GM23338 (cell line): ENCODE data around the gene NPIPA5. TPM values are rescaled to one million over a fixed set of nuclear protein-coding genes. Genes with fewer than 3 reads are reported as not detected.

Experiments
- ATAC-seq: fragments of 200-7000 bp; cut with Tn5 transposase; 3 replicates; pipeline ENCODE4 v1.9.1; 2020
- DNase-seq: peaks from one replicate; pipeline ENCODE4 v3.0.0-alpha.2; 2015; ENCODE audit warnings: low spot score
- H2AFZ ChIP-seq: fragments of 200-600 bp; sonication (generic); 2 replicates; pipeline ENCODE4 v1.8.0; 2016; ENCODE audit warnings: antibody characterized with exemption, mild to moderate bottlenecking, moderate library complexity
- H3F3A ChIP-seq: fragments of 200-600 bp; sonication (generic); replicated peaks from 2 replicates; pipeline ENCODE4 v1.8.0; 2017; ENCODE audit warnings: antibody characterized with exemption, mixed run types, low read depth
- H3K27ac ChIP-seq: fragments of 200-600 bp; sonication (generic); 2 replicates; pipeline ENCODE4 v1.6.1; 2016; ENCODE audit warnings: low read depth
- H3K27me3 ChIP-seq: fragments of 200-600 bp; sonication (generic); 2 replicates; pipeline ENCODE4 v1.8.0; 2016; ENCODE audit warnings: mild to moderate bottlenecking, mixed run types, moderate library complexity; ENCODE audit not compliant: insufficient read depth
- H3K36me3 ChIP-seq: fragments of 200-600 bp; sonication (generic); 2 replicates; pipeline ENCODE4 v1.8.0; 2016; ENCODE audit warnings: mild to moderate bottlenecking; ENCODE audit not compliant: insufficient read depth
- H3K4me1 ChIP-seq: fragments of 200-600 bp; sonication (generic); 2 replicates; pipeline ENCODE4 v1.8.0; 2016; ENCODE audit warnings: mild to moderate bottlenecking, moderate library complexity; ENCODE audit not compliant: insufficient read depth
- H3K4me2 ChIP-seq: fragments of 200-600 bp; sonication (generic); 2 replicates; pipeline ENCODE4 v1.7.1; 2017; ENCODE audit warnings: mixed run types
- H3K4me3 ChIP-seq: fragments of 200-600 bp; sonication (generic); 2 replicates; pipeline ENCODE4 v1.6.1; 2016; ENCODE audit warnings: mixed run types
- H3K79me2 ChIP-seq: fragments of 200-600 bp; sonication (generic); replicated peaks from 2 replicates; pipeline ENCODE4 v1.8.0; 2017; ENCODE audit warnings: mild to moderate bottlenecking; ENCODE audit not compliant: insufficient read depth
- H3K9me2 ChIP-seq: fragments of 200-600 bp; sonication (generic); 2 replicates; pipeline ENCODE4 v1.8.0; 2017; ENCODE audit not compliant: insufficient read depth
- H4K20me1 ChIP-seq: fragments of 200-600 bp; sonication (generic); replicated peaks from 2 replicates; pipeline ENCODE4 v1.8.0; 2017; ENCODE audit warnings: mild to moderate bottlenecking; ENCODE audit not compliant: insufficient read depth
- H3K27ac Mint-ChIP-seq: 2 replicates; pipeline ENCODE4 v1.8.0; 2020; ENCODE audit warnings: inconsistent platforms, mild to moderate bottlenecking, moderate library complexity, mixed read lengths
- H3K27me3 Mint-ChIP-seq: 3 replicates; pipeline ENCODE4 v1.8.0; 2022; ENCODE audit warnings: low read depth, mild to moderate bottlenecking, moderate library complexity, mixed read lengths, inconsistent platforms; ENCODE audit not compliant: insufficient read depth, poor library complexity
- H3K36me3 Mint-ChIP-seq: 3 replicates; pipeline ENCODE4 v1.8.0; 2021; ENCODE audit warnings: low read depth, mild to moderate bottlenecking, inconsistent platforms, moderate library complexity, mixed read lengths
- H3K4me1 Mint-ChIP-seq: 3 replicates; pipeline ENCODE4 v1.8.0; 2020; ENCODE audit warnings: mild to moderate bottlenecking, inconsistent platforms, mixed read lengths
- H3K4me3 Mint-ChIP-seq: 3 replicates; pipeline ENCODE4 v1.8.0; 2021; ENCODE audit warnings: moderate library complexity, mild to moderate bottlenecking, inconsistent platforms, mixed read lengths
- H3K9me3 Mint-ChIP-seq: 3 replicates; pipeline ENCODE4 v1.8.0; 2020; ENCODE audit warnings: moderate library complexity, mild to moderate bottlenecking, inconsistent platforms, mixed read lengths
- CREB1 ChIP-seq: fragments of 250-450 bp; sonication (Bioruptor Pico); IDR thresholded peaks from 2 replicates; pipeline ENCODE4 v1.5.0; 2020; ENCODE audit warnings: low read depth, mild to moderate bottlenecking, moderate library complexity
- EZH2 ChIP-seq: fragments of 200-600 bp; sonication (generic); IDR thresholded peaks from one replicate; pipeline ENCODE4 v1.8.0; 2017; ENCODE audit warnings: antibody characterized with exemption, mild to moderate bottlenecking, low read depth; ENCODE audit not compliant: unreplicated experiment
- EZH2phosphoT487 ChIP-seq: fragments of 200-600 bp; sonication (generic); IDR thresholded peaks from one replicate; pipeline ENCODE4 v1.8.1; 2018; ENCODE audit warnings: antibody characterized with exemption; ENCODE audit not compliant: unreplicated experiment
- JUNB ChIP-seq: IDR thresholded peaks from one replicate; pipeline ENCODE4 v1.6.1; 2016; ENCODE audit warnings: antibody characterized with exemption; ENCODE audit not compliant: unreplicated experiment
- NANOG ChIP-seq: IDR thresholded peaks from 2 replicates; pipeline ENCODE4 v1.6.1; 2016; ENCODE audit warnings: antibody characterized with exemption, borderline replicate concordance
- POLR2AphosphoS5 ChIP-seq: IDR thresholded peaks from 2 replicates; pipeline ENCODE4 v1.6.1; 2016; ENCODE audit warnings: antibody characterized with exemption, low read depth
- STAT1 ChIP-seq: IDR thresholded peaks from one replicate; pipeline ENCODE4 v1.6.1; 2016; ENCODE audit warnings: antibody characterized with exemption; ENCODE audit not compliant: unreplicated experiment
- ZNF114 ChIP-seq: fragments of 250-450 bp; sonication (Bioruptor Pico); IDR thresholded peaks from 2 replicates; pipeline ENCODE4 v1.5.0; 2020; ENCODE audit warnings: mild to moderate bottlenecking, moderate library complexity
- ZNF331 ChIP-seq: fragments of 250-450 bp; sonication (Bioruptor Pico); IDR thresholded peaks from 2 replicates; pipeline ENCODE4 v1.5.0; 2020; ENCODE audit warnings: low read depth, mild to moderate bottlenecking, moderate library complexity
- polyA plus RNA-seq: library from polyadenylated mRNA; unstranded; fragments of >200 nt; fragmentation: Nextera tagmentation; extraction: Ambion mirVana; gene quantifications from 2 replicates; pipeline ENCODE4 v1.2.1, GENCODE V29; 2016
- total RNA-seq: library from RNA; depleted of rRNA; stranded (reverse); fragments of >200 nt; shearing (Covaris generic); gene quantifications from 2 replicates; pipeline ENCODE4 v1.2.3, GENCODE V29; 2014
- TF ChIP-seq, protein P1 (sequence below), 2 experiments: fragments of 200-600 bp in 1 of 2; sonication (generic) in 1 of 2; conservative IDR thresholded peaks; 2 replicates each; pipeline versions ENCODE4 v1.5.1 to v1.6.1; 2016 to 2017; ENCODE audit warnings: antibody characterized with exemption in 2 of 2, low read depth in 2 of 2, mild to moderate bottlenecking in 2 of 2, moderate library complexity in 1 of 2
- TF ChIP-seq, protein P2 (sequence below): fragments of 250-450 bp; sonication (Bioruptor Pico); IDR thresholded peaks from 2 replicates; pipeline ENCODE4 v1.5.0; 2020; ENCODE audit warnings: mild to moderate bottlenecking, moderate library complexity
- TF ChIP-seq, protein P3 (sequence below): IDR thresholded peaks from one replicate; pipeline ENCODE4 v1.6.1; 2018; ENCODE audit warnings: antibody characterized with exemption; ENCODE audit not compliant: unreplicated experiment
- TF ChIP-seq, protein P4 (sequence below): IDR thresholded peaks from 2 replicates; pipeline ENCODE4 v1.6.1; 2016; ENCODE audit warnings: antibody characterized with exemption

NPIPA5 gene
- total and polyA plus RNA-seq, 2 experiments from 2014 or later: 0.56 to 2.7 TPM

DNA sequence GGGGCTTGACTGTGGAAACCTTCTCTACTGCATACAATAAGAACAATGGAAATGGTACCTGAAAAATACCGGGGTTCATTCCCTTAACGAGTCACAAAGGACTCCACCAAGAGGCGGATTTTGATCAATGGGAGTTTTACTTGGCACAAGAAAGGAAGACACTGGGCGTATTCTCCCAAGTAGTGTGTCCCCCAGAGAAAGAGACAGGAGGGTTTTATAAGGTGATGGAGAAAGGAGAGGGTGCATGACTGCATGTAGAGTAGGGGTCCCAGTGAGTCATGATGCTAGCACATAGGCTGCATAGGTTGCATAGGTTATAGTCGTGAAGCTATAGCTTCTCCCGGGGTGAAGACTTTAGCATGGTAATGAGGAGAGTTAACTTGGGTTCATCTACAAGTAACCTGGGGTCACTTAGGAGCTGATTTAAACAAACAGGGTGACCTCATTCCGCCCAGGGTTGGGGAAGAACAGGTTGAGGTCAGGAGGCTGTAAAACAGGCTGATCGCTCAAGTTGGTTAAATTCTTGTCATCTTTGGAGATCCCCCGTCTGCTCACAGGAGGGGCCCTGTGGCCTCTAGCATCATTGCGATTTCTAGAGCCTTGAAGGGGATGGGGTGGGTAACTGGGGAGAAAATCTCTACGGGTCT is 19.0 kb upstream of the NPIPA5 start:
- Histone ChIP-seq H3K4me1 (peaks cover 5% of the 10 kb centered on the region), H2AFZ (no peak overlapping the region), H3K9me2 (no peaks in the 10 kb centered on the region), H3K27me3 (0 out of 2 replicates have a peak, but pooled peaks cover 2% of the 10 kb centered on the region), H3F3A (no peaks in the 10 kb centered on the region; the same call in 1 of the 2 replicates), H3K4me2 (no peak overlapping the region; the same call in 1 of the 2 replicates), H3K4me3 (peak overlapping the region; percentile 69), H3K36me3 (no peaks in the 10 kb centered on the region), H3K79me2 (no peaks in the 10 kb centered on the region), H4K20me1 (no peaks in the 10 kb centered on the region), H3K27ac (no peak overlapping the region)
- peaks cover 8% of the 10 kb centered on the region; the same call in 1 of the 3 replicates for H3K36me3 Mint-ChIP-seq
- ATAC-seq (no peak; the same call in 2 of the 3 replicates), DNase-seq (no peak)
- peaks cover 12% of the 10 kb centered on the region for H3K27me3 Mint-ChIP-seq
- TF ChIP-seq ZNF114 (CRISPR knock-in tag) (no peak), POLR2AphosphoS5 (no peak), ZNF331 (no peak), CREB1 (CRISPR knock-in tag) (no peak), STAT1 (no peak), EZH2 (no peak), NANOG (no peak), JUNB (no peak), EZH2phosphoT487 (no peak)
- TF ChIP-seq, protein P1, sequence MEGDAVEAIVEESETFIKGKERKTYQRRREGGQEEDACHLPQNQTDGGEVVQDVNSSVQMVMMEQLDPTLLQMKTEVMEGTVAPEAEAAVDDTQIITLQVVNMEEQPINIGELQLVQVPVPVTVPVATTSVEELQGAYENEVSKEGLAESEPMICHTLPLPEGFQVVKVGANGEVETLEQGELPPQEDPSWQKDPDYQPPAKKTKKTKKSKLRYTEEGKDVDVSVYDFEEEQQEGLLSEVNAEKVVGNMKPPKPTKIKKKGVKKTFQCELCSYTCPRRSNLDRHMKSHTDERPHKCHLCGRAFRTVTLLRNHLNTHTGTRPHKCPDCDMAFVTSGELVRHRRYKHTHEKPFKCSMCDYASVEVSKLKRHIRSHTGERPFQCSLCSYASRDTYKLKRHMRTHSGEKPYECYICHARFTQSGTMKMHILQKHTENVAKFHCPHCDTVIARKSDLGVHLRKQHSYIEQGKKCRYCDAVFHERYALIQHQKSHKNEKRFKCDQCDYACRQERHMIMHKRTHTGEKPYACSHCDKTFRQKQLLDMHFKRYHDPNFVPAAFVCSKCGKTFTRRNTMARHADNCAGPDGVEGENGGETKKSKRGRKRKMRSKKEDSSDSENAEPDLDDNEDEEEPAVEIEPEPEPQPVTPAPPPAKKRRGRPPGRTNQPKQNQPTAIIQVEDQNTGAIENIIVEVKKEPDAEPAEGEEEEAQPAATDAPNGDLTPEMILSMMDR (conservative IDR thresholded peaks at IDR 0.05; ENCODE audit: low read depth in 2 of 2): no peak
- TF ChIP-seq, protein P2, sequence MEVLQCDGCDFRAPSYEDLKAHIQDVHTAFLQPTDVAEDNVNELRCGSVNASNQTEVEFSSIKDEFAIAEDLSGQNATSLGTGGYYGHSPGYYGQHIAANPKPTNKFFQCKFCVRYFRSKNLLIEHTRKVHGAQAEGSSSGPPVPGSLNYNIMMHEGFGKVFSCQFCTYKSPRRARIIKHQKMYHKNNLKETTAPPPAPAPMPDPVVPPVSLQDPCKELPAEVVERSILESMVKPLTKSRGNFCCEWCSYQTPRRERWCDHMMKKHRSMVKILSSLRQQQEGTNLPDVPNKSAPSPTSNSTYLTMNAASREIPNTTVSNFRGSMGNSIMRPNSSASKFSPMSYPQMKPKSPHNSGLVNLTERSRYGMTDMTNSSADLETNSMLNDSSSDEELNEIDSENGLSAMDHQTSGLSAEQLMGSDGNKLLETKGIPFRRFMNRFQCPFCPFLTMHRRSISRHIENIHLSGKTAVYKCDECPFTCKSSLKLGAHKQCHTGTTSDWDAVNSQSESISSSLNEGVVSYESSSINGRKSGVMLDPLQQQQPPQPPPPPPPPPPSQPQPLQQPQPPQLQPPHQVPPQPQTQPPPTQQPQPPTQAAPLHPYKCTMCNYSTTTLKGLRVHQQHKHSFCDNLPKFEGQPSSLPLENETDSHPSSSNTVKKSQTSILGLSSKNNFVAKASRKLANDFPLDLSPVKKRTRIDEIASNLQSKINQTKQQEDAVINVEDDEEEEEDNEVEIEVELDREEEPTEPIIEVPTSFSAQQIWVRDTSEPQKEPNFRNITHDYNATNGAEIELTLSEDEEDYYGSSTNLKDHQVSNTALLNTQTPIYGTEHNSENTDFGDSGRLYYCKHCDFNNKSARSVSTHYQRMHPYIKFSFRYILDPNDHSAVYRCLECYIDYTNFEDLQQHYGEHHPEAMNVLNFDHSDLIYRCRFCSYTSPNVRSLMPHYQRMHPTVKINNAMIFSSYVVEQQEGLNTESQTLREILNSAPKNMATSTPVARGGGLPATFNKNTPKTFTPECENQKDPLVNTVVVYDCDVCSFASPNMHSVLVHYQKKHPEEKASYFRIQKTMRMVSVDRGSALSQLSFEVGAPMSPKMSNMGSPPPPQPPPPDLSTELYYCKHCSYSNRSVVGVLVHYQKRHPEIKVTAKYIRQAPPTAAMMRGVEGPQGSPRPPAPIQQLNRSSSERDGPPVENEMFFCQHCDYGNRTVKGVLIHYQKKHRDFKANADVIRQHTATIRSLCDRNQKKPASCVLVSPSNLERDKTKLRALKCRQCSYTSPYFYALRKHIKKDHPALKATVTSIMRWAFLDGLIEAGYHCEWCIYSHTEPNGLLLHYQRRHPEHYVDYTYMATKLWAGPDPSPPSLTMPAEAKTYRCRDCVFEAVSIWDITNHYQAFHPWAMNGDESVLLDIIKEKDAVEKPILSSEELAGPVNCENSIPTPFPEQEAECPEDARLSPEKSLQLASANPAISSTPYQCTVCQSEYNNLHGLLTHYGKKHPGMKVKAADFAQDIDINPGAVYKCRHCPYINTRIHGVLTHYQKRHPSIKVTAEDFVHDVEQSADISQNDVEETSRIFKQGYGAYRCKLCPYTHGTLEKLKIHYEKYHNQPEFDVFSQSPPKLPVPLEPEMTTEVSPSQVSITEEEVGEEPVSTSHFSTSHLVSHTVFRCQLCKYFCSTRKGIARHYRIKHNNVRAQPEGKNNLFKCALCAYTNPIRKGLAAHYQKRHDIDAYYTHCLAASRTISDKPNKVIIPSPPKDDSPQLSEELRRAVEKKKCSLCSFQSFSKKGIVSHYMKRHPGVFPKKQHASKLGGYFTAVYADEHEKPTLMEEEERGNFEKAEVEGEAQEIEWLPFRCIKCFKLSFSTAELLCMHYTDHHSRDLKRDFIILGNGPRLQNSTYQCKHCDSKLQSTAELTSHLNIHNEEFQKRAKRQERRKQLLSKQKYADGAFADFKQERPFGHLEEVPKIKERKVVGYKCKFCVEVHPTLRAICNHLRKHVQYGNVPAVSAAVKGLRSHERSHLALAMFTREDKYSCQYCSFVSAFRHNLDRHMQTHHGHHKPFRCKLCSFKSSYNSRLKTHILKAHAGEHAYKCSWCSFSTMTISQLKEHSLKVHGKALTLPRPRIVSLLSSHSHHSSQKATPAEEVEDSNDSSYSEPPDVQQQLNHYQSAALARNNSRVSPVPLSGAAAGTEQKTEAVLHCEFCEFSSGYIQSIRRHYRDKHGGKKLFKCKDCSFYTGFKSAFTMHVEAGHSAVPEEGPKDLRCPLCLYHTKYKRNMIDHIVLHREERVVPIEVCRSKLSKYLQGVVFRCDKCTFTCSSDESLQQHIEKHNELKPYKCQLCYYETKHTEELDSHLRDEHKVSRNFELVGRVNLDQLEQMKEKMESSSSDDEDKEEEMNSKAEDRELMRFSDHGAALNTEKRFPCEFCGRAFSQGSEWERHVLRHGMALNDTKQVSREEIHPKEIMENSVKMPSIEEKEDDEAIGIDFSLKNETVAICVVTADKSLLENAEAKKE: no peak
- TF ChIP-seq, protein P3, sequence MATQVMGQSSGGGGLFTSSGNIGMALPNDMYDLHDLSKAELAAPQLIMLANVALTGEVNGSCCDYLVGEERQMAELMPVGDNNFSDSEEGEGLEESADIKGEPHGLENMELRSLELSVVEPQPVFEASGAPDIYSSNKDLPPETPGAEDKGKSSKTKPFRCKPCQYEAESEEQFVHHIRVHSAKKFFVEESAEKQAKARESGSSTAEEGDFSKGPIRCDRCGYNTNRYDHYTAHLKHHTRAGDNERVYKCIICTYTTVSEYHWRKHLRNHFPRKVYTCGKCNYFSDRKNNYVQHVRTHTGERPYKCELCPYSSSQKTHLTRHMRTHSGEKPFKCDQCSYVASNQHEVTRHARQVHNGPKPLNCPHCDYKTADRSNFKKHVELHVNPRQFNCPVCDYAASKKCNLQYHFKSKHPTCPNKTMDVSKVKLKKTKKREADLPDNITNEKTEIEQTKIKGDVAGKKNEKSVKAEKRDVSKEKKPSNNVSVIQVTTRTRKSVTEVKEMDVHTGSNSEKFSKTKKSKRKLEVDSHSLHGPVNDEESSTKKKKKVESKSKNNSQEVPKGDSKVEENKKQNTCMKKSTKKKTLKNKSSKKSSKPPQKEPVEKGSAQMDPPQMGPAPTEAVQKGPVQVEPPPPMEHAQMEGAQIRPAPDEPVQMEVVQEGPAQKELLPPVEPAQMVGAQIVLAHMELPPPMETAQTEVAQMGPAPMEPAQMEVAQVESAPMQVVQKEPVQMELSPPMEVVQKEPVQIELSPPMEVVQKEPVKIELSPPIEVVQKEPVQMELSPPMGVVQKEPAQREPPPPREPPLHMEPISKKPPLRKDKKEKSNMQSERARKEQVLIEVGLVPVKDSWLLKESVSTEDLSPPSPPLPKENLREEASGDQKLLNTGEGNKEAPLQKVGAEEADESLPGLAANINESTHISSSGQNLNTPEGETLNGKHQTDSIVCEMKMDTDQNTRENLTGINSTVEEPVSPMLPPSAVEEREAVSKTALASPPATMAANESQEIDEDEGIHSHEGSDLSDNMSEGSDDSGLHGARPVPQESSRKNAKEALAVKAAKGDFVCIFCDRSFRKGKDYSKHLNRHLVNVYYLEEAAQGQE: no peak
- TF ChIP-seq, protein P4, sequence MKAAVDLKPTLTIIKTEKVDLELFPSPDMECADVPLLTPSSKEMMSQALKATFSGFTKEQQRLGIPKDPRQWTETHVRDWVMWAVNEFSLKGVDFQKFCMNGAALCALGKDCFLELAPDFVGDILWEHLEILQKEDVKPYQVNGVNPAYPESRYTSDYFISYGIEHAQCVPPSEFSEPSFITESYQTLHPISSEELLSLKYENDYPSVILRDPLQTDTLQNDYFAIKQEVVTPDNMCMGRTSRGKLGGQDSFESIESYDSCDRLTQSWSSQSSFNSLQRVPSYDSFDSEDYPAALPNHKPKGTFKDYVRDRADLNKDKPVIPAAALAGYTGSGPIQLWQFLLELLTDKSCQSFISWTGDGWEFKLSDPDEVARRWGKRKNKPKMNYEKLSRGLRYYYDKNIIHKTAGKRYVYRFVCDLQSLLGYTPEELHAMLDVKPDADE: no peak
- H3K27ac Mint-ChIP-seq: no peak overlapping the region
- H3K4me3 Mint-ChIP-seq: peak overlapping the region; percentile 76
- no peaks in the 10 kb centered on the region; the same call in 2 of the 3 replicates for H3K9me3 Mint-ChIP-seq
- H3K4me1 Mint-ChIP-seq: peaks cover 21% of the 10 kb centered on the region
